Measurements from ENCODE around the gene CERS3.

DNA sequence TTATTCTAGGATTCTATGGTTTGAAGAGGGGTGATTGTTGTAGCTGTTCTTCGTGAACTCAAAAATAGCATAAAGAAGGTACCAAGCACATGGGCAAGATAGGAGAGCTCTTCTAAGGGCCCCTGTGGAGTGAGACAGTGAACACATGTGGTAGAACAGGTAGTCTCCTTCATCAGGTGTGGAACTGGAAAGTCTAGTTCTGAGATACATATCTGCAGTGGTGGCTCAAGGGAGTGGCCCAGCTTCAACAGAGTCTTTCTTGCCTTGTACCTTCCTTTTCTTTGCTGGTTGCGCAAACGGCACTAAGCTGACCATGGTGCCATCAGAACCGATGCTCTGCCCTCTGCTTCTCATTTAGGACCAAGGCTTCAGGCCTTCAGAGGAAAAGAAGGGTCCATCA, 65.2 kb downstream of the CERS3 start:
- no peak for TF ChIP-seq POLR2A (IDR thresholded peaks at IDR 0.05)
- TF ChIP-seq, protein P1, sequence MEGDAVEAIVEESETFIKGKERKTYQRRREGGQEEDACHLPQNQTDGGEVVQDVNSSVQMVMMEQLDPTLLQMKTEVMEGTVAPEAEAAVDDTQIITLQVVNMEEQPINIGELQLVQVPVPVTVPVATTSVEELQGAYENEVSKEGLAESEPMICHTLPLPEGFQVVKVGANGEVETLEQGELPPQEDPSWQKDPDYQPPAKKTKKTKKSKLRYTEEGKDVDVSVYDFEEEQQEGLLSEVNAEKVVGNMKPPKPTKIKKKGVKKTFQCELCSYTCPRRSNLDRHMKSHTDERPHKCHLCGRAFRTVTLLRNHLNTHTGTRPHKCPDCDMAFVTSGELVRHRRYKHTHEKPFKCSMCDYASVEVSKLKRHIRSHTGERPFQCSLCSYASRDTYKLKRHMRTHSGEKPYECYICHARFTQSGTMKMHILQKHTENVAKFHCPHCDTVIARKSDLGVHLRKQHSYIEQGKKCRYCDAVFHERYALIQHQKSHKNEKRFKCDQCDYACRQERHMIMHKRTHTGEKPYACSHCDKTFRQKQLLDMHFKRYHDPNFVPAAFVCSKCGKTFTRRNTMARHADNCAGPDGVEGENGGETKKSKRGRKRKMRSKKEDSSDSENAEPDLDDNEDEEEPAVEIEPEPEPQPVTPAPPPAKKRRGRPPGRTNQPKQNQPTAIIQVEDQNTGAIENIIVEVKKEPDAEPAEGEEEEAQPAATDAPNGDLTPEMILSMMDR (IDR thresholded peaks at IDR 0.05), result no peak

Measured in lower leg skin (tissue), 3 donors.